GM23338 (cell line): ENCODE results near the gene CGB1. TPM values are rescaled to one million over a fixed set of nuclear protein-coding genes. Genes with fewer than 3 reads are reported as not detected.

Experiments
- ATAC-seq: fragments of 200-7000 bp; cut with Tn5 transposase; 3 replicates; pipeline ENCODE4 v1.9.1; 2020
- DNase-seq: peaks from one replicate; pipeline ENCODE4 v3.0.0-alpha.2; 2015; ENCODE audit warnings: low spot score
- H2AFZ ChIP-seq: fragments of 200-600 bp; sonication (generic); 2 replicates; pipeline ENCODE4 v1.8.0; 2016; ENCODE audit warnings: antibody characterized with exemption, mild to moderate bottlenecking, moderate library complexity
- H3F3A ChIP-seq: fragments of 200-600 bp; sonication (generic); replicated peaks from 2 replicates; pipeline ENCODE4 v1.8.0; 2017; ENCODE audit warnings: antibody characterized with exemption, mixed run types, low read depth
- H3K27ac ChIP-seq: fragments of 200-600 bp; sonication (generic); 2 replicates; pipeline ENCODE4 v1.6.1; 2016; ENCODE audit warnings: low read depth
- H3K27me3 ChIP-seq: fragments of 200-600 bp; sonication (generic); 2 replicates; pipeline ENCODE4 v1.8.0; 2016; ENCODE audit warnings: mild to moderate bottlenecking, mixed run types, moderate library complexity; ENCODE audit not compliant: insufficient read depth
- H3K36me3 ChIP-seq: fragments of 200-600 bp; sonication (generic); 2 replicates; pipeline ENCODE4 v1.8.0; 2016; ENCODE audit warnings: mild to moderate bottlenecking; ENCODE audit not compliant: insufficient read depth
- H3K4me1 ChIP-seq: fragments of 200-600 bp; sonication (generic); 2 replicates; pipeline ENCODE4 v1.8.0; 2016; ENCODE audit warnings: mild to moderate bottlenecking, moderate library complexity; ENCODE audit not compliant: insufficient read depth
- H3K4me2 ChIP-seq: fragments of 200-600 bp; sonication (generic); 2 replicates; pipeline ENCODE4 v1.7.1; 2017; ENCODE audit warnings: mixed run types
- H3K4me3 ChIP-seq: fragments of 200-600 bp; sonication (generic); 2 replicates; pipeline ENCODE4 v1.6.1; 2016; ENCODE audit warnings: mixed run types
- H3K79me2 ChIP-seq: fragments of 200-600 bp; sonication (generic); replicated peaks from 2 replicates; pipeline ENCODE4 v1.8.0; 2017; ENCODE audit warnings: mild to moderate bottlenecking; ENCODE audit not compliant: insufficient read depth
- H3K9me2 ChIP-seq: fragments of 200-600 bp; sonication (generic); 2 replicates; pipeline ENCODE4 v1.8.0; 2017; ENCODE audit not compliant: insufficient read depth
- H4K20me1 ChIP-seq: fragments of 200-600 bp; sonication (generic); replicated peaks from 2 replicates; pipeline ENCODE4 v1.8.0; 2017; ENCODE audit warnings: mild to moderate bottlenecking; ENCODE audit not compliant: insufficient read depth
- H3K27ac Mint-ChIP-seq: 2 replicates; pipeline ENCODE4 v1.8.0; 2020; ENCODE audit warnings: inconsistent platforms, mild to moderate bottlenecking, moderate library complexity, mixed read lengths
- H3K27me3 Mint-ChIP-seq: 3 replicates; pipeline ENCODE4 v1.8.0; 2022; ENCODE audit warnings: low read depth, mild to moderate bottlenecking, moderate library complexity, mixed read lengths, inconsistent platforms; ENCODE audit not compliant: insufficient read depth, poor library complexity
- H3K36me3 Mint-ChIP-seq: 3 replicates; pipeline ENCODE4 v1.8.0; 2021; ENCODE audit warnings: low read depth, mild to moderate bottlenecking, inconsistent platforms, moderate library complexity, mixed read lengths
- H3K4me1 Mint-ChIP-seq: 3 replicates; pipeline ENCODE4 v1.8.0; 2020; ENCODE audit warnings: mild to moderate bottlenecking, inconsistent platforms, mixed read lengths
- H3K4me3 Mint-ChIP-seq: 3 replicates; pipeline ENCODE4 v1.8.0; 2021; ENCODE audit warnings: moderate library complexity, mild to moderate bottlenecking, inconsistent platforms, mixed read lengths
- H3K9me3 Mint-ChIP-seq: 3 replicates; pipeline ENCODE4 v1.8.0; 2020; ENCODE audit warnings: moderate library complexity, mild to moderate bottlenecking, inconsistent platforms, mixed read lengths
- EZH2 ChIP-seq: fragments of 200-600 bp; sonication (generic); IDR thresholded peaks from one replicate; pipeline ENCODE4 v1.8.0; 2017; ENCODE audit warnings: antibody characterized with exemption, mild to moderate bottlenecking, low read depth; ENCODE audit not compliant: unreplicated experiment
- EZH2phosphoT487 ChIP-seq: fragments of 200-600 bp; sonication (generic); IDR thresholded peaks from one replicate; pipeline ENCODE4 v1.8.1; 2018; ENCODE audit warnings: antibody characterized with exemption; ENCODE audit not compliant: unreplicated experiment
- POLR2AphosphoS5 ChIP-seq: IDR thresholded peaks from 2 replicates; pipeline ENCODE4 v1.6.1; 2016; ENCODE audit warnings: antibody characterized with exemption, low read depth
- STAT1 ChIP-seq: IDR thresholded peaks from one replicate; pipeline ENCODE4 v1.6.1; 2016; ENCODE audit warnings: antibody characterized with exemption; ENCODE audit not compliant: unreplicated experiment
- ZNF114 ChIP-seq: fragments of 250-450 bp; sonication (Bioruptor Pico); IDR thresholded peaks from 2 replicates; pipeline ENCODE4 v1.5.0; 2020; ENCODE audit warnings: mild to moderate bottlenecking, moderate library complexity
- polyA plus RNA-seq: library from polyadenylated mRNA; unstranded; fragments of >200 nt; fragmentation: Nextera tagmentation; extraction: Ambion mirVana; gene quantifications from 2 replicates; pipeline ENCODE4 v1.2.1, GENCODE V29; 2016
- total RNA-seq: library from RNA; depleted of rRNA; stranded (reverse); fragments of >200 nt; shearing (Covaris generic); gene quantifications from 2 replicates; pipeline ENCODE4 v1.2.3, GENCODE V29; 2014
- TF ChIP-seq, protein P1 (sequence below): fragments of 250-450 bp; sonication (Bioruptor Pico); IDR thresholded peaks from 2 replicates; pipeline ENCODE4 v1.5.0; 2020; ENCODE audit warnings: mild to moderate bottlenecking, moderate library complexity
- TF ChIP-seq, protein P2 (sequence below), 2 experiments: fragments of 200-600 bp in 1 of 2; sonication (generic) in 1 of 2; conservative IDR thresholded peaks; 2 replicates each; pipeline versions ENCODE4 v1.5.1 to v1.6.1; 2016 to 2017; ENCODE audit warnings: antibody characterized with exemption in 2 of 2, low read depth in 2 of 2, mild to moderate bottlenecking in 2 of 2, moderate library complexity in 1 of 2
- TF ChIP-seq, protein P3 (sequence below): IDR thresholded peaks from one replicate; pipeline ENCODE4 v1.6.1; 2018; ENCODE audit warnings: antibody characterized with exemption; ENCODE audit not compliant: unreplicated experiment

The CGB1 gene
- total and polyA plus RNA-seq, 2 experiments from 2014 or later: 0.52 TPM; not detected in 1

DNA sequence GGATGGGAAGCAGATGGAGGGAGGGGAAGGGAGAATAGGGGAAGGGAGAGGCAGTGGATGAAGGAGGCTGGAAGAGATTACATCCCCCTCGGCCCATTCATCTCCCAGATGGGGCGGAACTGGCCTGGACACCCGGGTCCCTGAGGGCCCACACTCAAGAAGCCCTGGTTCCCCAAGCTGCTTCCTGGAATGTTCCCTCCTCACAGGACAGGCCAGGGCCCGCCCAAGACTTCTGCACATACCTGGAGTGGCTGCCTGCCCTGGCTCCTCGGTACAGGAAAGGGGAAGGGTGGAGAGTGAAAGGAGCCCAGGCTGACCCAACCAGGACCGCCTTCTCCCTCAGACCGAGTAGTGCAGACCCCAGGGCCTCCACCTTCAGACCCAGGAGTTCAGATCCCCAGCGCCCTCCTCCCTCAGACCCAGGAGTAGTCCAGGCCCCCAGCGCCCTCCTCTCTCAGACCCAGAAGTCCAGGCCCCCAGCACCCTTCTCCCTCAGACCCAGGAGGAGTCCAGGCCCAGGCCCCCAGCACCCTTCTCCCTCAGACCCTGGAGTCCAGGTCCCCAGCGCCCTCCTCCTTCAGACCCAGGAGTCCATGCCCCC is 27.4 kb upstream of the CGB1 start (continued):
- TF ChIP-seq, protein P1, sequence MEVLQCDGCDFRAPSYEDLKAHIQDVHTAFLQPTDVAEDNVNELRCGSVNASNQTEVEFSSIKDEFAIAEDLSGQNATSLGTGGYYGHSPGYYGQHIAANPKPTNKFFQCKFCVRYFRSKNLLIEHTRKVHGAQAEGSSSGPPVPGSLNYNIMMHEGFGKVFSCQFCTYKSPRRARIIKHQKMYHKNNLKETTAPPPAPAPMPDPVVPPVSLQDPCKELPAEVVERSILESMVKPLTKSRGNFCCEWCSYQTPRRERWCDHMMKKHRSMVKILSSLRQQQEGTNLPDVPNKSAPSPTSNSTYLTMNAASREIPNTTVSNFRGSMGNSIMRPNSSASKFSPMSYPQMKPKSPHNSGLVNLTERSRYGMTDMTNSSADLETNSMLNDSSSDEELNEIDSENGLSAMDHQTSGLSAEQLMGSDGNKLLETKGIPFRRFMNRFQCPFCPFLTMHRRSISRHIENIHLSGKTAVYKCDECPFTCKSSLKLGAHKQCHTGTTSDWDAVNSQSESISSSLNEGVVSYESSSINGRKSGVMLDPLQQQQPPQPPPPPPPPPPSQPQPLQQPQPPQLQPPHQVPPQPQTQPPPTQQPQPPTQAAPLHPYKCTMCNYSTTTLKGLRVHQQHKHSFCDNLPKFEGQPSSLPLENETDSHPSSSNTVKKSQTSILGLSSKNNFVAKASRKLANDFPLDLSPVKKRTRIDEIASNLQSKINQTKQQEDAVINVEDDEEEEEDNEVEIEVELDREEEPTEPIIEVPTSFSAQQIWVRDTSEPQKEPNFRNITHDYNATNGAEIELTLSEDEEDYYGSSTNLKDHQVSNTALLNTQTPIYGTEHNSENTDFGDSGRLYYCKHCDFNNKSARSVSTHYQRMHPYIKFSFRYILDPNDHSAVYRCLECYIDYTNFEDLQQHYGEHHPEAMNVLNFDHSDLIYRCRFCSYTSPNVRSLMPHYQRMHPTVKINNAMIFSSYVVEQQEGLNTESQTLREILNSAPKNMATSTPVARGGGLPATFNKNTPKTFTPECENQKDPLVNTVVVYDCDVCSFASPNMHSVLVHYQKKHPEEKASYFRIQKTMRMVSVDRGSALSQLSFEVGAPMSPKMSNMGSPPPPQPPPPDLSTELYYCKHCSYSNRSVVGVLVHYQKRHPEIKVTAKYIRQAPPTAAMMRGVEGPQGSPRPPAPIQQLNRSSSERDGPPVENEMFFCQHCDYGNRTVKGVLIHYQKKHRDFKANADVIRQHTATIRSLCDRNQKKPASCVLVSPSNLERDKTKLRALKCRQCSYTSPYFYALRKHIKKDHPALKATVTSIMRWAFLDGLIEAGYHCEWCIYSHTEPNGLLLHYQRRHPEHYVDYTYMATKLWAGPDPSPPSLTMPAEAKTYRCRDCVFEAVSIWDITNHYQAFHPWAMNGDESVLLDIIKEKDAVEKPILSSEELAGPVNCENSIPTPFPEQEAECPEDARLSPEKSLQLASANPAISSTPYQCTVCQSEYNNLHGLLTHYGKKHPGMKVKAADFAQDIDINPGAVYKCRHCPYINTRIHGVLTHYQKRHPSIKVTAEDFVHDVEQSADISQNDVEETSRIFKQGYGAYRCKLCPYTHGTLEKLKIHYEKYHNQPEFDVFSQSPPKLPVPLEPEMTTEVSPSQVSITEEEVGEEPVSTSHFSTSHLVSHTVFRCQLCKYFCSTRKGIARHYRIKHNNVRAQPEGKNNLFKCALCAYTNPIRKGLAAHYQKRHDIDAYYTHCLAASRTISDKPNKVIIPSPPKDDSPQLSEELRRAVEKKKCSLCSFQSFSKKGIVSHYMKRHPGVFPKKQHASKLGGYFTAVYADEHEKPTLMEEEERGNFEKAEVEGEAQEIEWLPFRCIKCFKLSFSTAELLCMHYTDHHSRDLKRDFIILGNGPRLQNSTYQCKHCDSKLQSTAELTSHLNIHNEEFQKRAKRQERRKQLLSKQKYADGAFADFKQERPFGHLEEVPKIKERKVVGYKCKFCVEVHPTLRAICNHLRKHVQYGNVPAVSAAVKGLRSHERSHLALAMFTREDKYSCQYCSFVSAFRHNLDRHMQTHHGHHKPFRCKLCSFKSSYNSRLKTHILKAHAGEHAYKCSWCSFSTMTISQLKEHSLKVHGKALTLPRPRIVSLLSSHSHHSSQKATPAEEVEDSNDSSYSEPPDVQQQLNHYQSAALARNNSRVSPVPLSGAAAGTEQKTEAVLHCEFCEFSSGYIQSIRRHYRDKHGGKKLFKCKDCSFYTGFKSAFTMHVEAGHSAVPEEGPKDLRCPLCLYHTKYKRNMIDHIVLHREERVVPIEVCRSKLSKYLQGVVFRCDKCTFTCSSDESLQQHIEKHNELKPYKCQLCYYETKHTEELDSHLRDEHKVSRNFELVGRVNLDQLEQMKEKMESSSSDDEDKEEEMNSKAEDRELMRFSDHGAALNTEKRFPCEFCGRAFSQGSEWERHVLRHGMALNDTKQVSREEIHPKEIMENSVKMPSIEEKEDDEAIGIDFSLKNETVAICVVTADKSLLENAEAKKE (CRISPR knock-in tag): no peak

DNA sequence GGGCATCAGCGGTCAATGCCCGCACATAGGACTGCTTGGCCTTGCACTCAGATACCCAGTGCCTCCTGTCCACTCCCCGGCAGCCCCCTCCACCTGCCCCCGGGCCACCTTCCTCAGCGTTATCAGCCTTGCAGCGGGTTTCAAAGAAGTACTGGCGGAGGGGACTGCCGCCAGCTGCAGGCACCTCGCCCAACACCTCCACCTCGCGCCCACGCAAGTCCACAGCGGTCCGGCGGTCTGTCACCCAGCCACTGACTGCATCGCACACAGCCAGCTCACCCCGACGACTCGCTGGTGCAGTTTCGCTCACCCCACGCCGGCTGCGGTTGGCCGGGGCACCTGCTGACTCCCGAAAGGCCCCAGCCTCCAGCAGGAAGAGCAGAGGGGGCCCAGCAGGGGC is 24.8 kb upstream of the CGB1 start:
- Histone ChIP-seq H3K79me2 (no peaks in the 10 kb centered on the region), H3K4me2 (no peak overlapping the region), H3F3A (no peaks in the 10 kb centered on the region), H3K4me1 (peaks cover 36% of the 10 kb centered on the region), H3K9me2 (no peaks in the 10 kb centered on the region), H3K4me3 (no peak overlapping the region), H3K27ac (no peak overlapping the region), H3K27me3 (peaks cover 60% of the 10 kb centered on the region), H4K20me1 (no peaks in the 10 kb centered on the region), H2AFZ (no peak overlapping the region), H3K36me3 (no peaks in the 10 kb centered on the region)
- peaks cover 41% of the 10 kb centered on the region for H3K27me3 Mint-ChIP-seq
- no peak overlapping the region for H3K27ac Mint-ChIP-seq
- no peak overlapping the region for H3K4me3 Mint-ChIP-seq
- ATAC-seq (no peak), DNase-seq (no peak)
- H3K36me3 Mint-ChIP-seq: no peaks in the 10 kb centered on the region
- no peaks in the 10 kb centered on the region; the same call in 2 of the 3 replicates for H3K9me3 Mint-ChIP-seq
- H3K4me1 Mint-ChIP-seq: peaks cover 36% of the 10 kb centered on the region
- TF ChIP-seq STAT1 (no peak), POLR2AphosphoS5 (no peak), ZNF114 (CRISPR knock-in tag) (no peak), EZH2 (no peak), EZH2phosphoT487 (no peak)
- TF ChIP-seq, protein P2, sequence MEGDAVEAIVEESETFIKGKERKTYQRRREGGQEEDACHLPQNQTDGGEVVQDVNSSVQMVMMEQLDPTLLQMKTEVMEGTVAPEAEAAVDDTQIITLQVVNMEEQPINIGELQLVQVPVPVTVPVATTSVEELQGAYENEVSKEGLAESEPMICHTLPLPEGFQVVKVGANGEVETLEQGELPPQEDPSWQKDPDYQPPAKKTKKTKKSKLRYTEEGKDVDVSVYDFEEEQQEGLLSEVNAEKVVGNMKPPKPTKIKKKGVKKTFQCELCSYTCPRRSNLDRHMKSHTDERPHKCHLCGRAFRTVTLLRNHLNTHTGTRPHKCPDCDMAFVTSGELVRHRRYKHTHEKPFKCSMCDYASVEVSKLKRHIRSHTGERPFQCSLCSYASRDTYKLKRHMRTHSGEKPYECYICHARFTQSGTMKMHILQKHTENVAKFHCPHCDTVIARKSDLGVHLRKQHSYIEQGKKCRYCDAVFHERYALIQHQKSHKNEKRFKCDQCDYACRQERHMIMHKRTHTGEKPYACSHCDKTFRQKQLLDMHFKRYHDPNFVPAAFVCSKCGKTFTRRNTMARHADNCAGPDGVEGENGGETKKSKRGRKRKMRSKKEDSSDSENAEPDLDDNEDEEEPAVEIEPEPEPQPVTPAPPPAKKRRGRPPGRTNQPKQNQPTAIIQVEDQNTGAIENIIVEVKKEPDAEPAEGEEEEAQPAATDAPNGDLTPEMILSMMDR (conservative IDR thresholded peaks at IDR 0.05; ENCODE audit: low read depth in 2 of 2): no peak
- TF ChIP-seq, protein P3, sequence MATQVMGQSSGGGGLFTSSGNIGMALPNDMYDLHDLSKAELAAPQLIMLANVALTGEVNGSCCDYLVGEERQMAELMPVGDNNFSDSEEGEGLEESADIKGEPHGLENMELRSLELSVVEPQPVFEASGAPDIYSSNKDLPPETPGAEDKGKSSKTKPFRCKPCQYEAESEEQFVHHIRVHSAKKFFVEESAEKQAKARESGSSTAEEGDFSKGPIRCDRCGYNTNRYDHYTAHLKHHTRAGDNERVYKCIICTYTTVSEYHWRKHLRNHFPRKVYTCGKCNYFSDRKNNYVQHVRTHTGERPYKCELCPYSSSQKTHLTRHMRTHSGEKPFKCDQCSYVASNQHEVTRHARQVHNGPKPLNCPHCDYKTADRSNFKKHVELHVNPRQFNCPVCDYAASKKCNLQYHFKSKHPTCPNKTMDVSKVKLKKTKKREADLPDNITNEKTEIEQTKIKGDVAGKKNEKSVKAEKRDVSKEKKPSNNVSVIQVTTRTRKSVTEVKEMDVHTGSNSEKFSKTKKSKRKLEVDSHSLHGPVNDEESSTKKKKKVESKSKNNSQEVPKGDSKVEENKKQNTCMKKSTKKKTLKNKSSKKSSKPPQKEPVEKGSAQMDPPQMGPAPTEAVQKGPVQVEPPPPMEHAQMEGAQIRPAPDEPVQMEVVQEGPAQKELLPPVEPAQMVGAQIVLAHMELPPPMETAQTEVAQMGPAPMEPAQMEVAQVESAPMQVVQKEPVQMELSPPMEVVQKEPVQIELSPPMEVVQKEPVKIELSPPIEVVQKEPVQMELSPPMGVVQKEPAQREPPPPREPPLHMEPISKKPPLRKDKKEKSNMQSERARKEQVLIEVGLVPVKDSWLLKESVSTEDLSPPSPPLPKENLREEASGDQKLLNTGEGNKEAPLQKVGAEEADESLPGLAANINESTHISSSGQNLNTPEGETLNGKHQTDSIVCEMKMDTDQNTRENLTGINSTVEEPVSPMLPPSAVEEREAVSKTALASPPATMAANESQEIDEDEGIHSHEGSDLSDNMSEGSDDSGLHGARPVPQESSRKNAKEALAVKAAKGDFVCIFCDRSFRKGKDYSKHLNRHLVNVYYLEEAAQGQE: no peak
